AG04450 (cell line): ENCODE results near the gene CTNNBL1. TPM values are rescaled to one million over a fixed set of nuclear protein-coding genes. Genes with fewer than 3 reads are reported as not detected.

Experiments used
- CTCF ChIA-PET: fragments of 300-600, 350-600 bp; formaldehyde crosslinking; extraction: SDS; loops from one replicate; lab custom pipeline; 2022; ENCODE audit warnings: antibody characterized with exemption, inconsistent platforms; lab: Charles Lee
- POLR2A ChIA-PET: fragments of 350-600 bp; formaldehyde crosslinking; extraction: SDS; loops from one replicate; lab custom pipeline; 2021; ENCODE audit warnings: antibody characterized with exemption, inconsistent platforms; lab: Yijun Ruan, JAX
- DNase-seq: peaks from one replicate; pipeline ENCODE4 v3.0.0-alpha.2; 2011; ENCODE audit warnings: low read depth, low spot score
- H3K27ac ChIP-seq: one replicate; pipeline ENCODE4 v1.5.1; 2012; ENCODE audit warnings: low read depth, low read length, control low read depth
- H3K27me3 ChIP-seq: one replicate; pipeline ENCODE4 v1.6.0; 2012; ENCODE audit warnings: low read length; ENCODE audit not compliant: control insufficient read depth, insufficient read depth
- H3K4me3 ChIP-seq: 2 replicates; pipeline ENCODE4 v1.5.1; 2011; ENCODE audit warnings: mild to moderate bottlenecking, low read depth, low read length, control low read depth
- H3K9me3 ChIP-seq: 2 replicates; pipeline ENCODE4 v1.5.1; 2012; ENCODE audit warnings: low read length; ENCODE audit not compliant: control insufficient read depth, insufficient read depth
- polyA plus RNA-seq: library from polyadenylated mRNA; depleted of rRNA; stranded (reverse); fragments of >200 nt; gene quantifications from 2 replicates; pipeline ENCODE4 v1.2.3, GENCODE V29; 2011
- TF ChIP-seq, protein P1 (sequence below): IDR thresholded peaks from 2 replicates; pipeline ENCODE4 v1.5.1; 2011; ENCODE audit warnings: low read depth, low read length, control low read depth, inconsistent platforms

The CTNNBL1 gene
- polyA plus RNA-seq, 1 experiment: 27.1 TPM

GRCh38 chr20:37841971-37842370, 148.1 kb downstream of the CTNNBL1 start:
- ChIA-PET CTCF (interaction anchor here (1.2 kb wide), 1 partner anchor 9 kb away, joined by 4 read pairs; no protein-coding TSS in a partner anchor), POLR2A (interaction anchor here (0.6 kb wide), 1 partner anchor 16 kb away, joined by 3 read pairs; no protein-coding TSS in a partner anchor)
- Histone ChIP-seq H3K9me3 (no peaks in the 10 kb centered on the region), H3K27ac (no peak overlapping the region), H3K27me3 (no peaks in the 10 kb centered on the region), H3K4me3 (no peak overlapping the region)
- DNase-seq: no peak
- TF ChIP-seq, protein P1, sequence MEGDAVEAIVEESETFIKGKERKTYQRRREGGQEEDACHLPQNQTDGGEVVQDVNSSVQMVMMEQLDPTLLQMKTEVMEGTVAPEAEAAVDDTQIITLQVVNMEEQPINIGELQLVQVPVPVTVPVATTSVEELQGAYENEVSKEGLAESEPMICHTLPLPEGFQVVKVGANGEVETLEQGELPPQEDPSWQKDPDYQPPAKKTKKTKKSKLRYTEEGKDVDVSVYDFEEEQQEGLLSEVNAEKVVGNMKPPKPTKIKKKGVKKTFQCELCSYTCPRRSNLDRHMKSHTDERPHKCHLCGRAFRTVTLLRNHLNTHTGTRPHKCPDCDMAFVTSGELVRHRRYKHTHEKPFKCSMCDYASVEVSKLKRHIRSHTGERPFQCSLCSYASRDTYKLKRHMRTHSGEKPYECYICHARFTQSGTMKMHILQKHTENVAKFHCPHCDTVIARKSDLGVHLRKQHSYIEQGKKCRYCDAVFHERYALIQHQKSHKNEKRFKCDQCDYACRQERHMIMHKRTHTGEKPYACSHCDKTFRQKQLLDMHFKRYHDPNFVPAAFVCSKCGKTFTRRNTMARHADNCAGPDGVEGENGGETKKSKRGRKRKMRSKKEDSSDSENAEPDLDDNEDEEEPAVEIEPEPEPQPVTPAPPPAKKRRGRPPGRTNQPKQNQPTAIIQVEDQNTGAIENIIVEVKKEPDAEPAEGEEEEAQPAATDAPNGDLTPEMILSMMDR: no peak

GRCh38 chr20:37845241-37845681, 151.4 kb downstream of the CTNNBL1 start:
- no peaks in the 10 kb centered on the region for H3K9me3 ChIP-seq
- ChIA-PET CTCF (no interaction called here), POLR2A (no interaction called here)
- no peak overlapping the region for H3K4me3 ChIP-seq
- no peak overlapping the region for H3K27ac ChIP-seq
- DNase-seq: no peak
- TF ChIP-seq, protein P1: no peak
- H3K27me3 ChIP-seq: no peaks in the 10 kb centered on the region

DNA sequence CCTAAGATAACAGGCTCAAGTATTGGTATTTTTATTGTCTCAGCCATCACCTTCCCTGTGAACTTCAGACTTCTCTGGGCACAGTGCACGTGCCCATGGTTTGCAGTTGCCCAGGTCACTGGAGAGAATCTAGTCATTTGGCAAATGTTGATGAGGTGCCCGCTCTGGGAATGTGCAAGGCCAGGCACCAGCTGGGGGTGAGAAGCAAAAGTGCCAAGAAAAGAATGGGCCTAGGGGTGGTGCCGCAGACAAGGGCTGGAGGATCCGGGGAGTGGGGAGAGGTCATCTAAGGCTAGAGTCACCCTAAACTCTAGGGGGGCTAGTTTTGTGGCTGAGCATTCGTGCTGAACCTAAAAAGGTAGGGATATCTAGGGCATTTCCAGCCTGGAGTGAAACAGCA, 152.0 kb downstream of the CTNNBL1 start:
- no peak overlapping the region for H3K27ac ChIP-seq
- no peak overlapping the region for H3K4me3 ChIP-seq
- no peaks in the 10 kb centered on the region for H3K27me3 ChIP-seq
- ChIA-PET POLR2A (no interaction called here), CTCF (no interaction called here)
- DNase-seq: no peak
- TF ChIP-seq, protein P1: no peak
- no peaks in the 10 kb centered on the region for H3K9me3 ChIP-seq

- TF ChIP-seq, protein P1: no peak
- ChIA-PET POLR2A (no interaction called here), CTCF (no interaction called here)
Measured at GRCh38 chr20:37846573-37846972, 152.7 kb downstream of the CTNNBL1 start.

DNA sequence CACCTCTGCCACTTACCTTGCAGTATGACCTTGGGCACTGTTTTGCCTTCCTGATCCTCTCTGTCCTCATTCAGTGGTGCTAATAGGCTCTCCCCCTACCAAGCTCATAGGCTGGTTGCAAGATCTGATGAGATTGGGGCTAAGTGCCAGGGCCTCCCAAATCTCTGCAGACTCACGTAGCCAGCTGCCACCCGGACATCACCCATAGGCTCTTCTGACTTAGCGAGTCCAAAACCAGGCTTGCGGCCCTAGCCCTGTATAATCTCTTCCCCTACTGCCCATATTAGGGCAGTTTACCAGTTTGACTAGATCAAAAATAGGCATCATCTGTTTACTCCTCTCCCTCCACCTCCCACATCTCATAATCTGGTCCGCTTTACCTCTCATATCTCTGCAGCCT, 154.9 kb downstream of the CTNNBL1 start:
- POLR2A ChIA-PET: no interaction called here
- H3K4me3 ChIP-seq: no peak overlapping the region
- TF ChIP-seq, protein P1: no peak
- CTCF ChIA-PET: no interaction called here
- no peak for DNase-seq
- H3K9me3 ChIP-seq: no peaks in the 10 kb centered on the region
- no peak overlapping the region for H3K27ac ChIP-seq
- no peaks in the 10 kb centered on the region for H3K27me3 ChIP-seq

More at GRCh38 chr20:37846573-37846972, 152.7 kb downstream of the CTNNBL1 start:
- no peaks in the 10 kb centered on the region for H3K27me3 ChIP-seq
- H3K27ac ChIP-seq: no peak overlapping the region
- no peak for DNase-seq
- H3K4me3 ChIP-seq: no peak overlapping the region
- H3K9me3 ChIP-seq: no peaks in the 10 kb centered on the region
